ENCODE results near the gene ITPR2.
"Not testable (repeated sequence)": the region's sequence is repeated elsewhere in the genome, so short reads cannot be mapped to it uniquely, and the experiment has no call there.

Gene ITPR2

DNA sequence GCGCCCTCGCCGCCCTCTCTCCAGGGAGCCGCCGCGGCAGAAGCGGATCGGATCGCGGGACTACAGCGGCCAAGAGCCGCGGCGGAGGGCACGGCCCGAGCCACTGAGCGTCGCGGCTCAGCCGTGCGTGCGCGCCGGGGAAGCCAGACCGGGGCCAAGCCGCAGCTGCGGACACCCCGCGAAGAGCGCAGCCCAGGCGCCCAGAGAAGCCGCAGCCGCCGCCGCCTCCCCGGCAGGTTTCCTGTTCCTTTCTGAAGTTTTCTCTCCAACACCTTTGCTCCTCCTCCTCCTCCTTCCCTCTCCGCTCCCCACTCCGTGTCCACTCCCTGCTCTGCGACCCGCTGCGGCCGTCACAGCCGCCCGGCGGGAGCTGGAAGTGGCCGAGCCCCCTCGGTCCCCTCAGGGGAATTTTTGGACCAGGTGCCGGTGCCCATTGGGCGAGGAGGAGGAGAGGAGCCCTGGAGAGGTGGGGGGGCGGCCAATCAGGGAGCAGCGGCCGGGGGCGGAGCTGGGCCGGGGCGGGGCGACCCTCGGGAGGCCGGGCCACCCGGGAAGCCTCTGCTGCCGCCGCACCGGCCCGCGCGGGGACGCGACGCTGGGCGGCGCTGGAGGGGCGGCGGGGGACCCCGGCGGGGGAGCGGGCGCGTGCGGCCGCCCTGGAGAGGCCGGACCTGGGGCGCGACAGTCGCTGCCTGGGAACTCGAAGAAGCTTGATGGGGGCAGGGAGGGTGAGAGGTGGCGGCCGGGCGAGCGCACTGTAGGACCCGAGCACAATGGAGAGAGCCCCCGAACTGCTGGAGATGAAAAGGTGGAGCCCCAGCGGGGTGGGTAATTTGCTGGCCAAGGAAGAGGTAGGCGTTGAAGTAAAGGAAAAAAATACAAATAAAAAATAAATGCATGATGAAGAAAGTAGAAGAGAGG, at the start of gene ITPR2:
ITPR2 (minus strand) TSS at position 373 of the 921 bp plus-strand sequence. CDS start 413 bp downstream, outside the sequence.
- DNase-seq: peak; percentile 92

DNA sequence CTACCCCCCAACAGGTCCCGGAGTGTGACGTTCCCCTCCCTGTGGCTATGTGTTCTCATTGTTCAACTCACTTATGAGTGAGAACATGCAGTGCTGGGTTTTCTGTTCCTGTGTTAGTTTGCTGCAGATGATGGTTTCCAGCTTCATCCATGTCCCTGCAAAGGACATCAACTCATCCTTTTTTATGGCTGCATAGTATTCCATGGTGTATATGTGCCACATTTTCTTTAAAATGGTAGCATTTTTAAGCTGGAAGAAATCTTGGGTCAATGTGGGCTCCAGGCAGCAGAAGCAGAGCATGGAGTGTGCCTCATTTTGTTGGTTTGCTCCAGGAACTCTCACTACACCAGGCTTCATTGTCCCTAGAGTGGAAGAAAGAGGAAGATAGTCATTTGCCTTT, 47.6 kb upstream of the ITPR2 start:
- DNase-seq: no peak

DNA sequence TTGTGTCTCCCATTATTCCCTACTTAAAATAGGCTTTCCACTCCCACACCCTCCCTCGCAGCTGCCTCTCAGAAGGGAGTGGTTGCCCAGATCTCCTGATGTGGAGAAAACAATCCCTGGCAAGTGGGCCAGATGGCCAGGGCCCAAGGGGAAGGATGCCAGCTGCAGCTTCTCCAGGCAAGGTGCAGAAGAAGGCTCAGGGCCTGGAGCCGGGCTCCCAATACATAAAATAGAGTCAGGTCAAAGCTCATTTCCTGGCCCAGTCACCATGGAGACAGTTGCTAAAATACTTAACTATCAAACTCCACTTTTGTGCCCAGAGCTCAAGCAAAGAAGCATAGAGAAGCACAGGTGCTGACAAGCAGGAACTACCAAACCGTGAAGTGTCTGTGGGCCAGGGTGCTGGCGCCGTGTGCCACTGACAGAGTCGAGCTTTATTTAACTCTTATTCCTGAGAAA, 45.7 kb upstream of the ITPR2 start:
- DNase-seq: no peak

DNA sequence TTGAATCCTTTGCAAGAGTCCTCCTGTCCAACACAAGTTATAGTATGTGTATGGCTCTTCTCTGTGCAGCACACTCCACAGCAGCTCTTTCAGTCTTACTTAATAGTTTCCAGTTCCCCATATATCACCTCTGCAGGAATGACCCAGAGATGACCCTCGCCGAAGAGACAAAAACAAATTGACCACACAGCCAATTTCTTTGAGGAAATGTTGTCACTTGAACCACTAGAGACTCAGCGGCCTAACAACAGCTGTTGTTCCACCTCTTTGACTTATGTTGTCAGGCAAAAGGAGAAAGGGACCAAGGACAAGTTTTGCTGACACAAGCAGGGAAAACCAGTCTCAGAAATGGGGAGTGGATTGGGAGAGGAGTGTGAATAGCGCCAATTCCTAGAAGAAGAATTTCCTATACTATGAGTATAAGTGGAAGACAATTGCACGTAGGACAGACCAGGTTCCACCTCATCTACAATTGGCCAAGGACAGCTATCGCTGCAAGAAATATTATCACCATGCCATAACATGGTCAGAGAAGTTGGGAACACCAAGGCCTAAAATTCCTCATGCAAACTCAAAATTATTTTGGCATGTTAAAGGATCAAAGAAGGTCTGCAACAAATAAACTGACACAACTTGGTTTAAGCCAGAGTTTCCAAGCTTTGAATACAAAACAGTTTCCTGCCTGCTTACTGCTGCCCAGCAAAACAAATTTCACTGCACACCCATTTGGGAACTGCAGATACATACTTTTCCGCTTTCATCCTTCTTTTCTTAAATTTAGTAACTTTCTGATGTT, 41.7 kb upstream of the ITPR2 start:
- no peak for DNase-seq

DNA sequence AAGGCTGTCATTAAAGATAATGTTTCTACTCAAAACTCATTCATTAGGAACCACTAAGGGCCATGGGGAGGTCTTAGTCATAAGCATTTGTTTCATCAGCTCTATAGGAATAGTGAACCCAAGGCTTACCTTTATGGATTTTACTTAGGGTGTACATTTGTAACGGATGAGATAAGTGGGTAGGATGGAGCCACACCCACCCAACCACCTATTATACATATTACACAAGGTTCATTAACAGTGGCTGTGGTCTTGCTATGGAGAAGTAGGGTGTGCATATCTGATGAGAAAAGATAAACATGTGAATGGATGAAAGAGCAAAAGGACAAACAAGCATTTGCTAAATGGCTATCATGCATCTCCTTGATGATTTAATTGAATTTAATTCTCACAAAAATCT, 39.6 kb upstream of the ITPR2 start:
- no peak for DNase-seq

DNA sequence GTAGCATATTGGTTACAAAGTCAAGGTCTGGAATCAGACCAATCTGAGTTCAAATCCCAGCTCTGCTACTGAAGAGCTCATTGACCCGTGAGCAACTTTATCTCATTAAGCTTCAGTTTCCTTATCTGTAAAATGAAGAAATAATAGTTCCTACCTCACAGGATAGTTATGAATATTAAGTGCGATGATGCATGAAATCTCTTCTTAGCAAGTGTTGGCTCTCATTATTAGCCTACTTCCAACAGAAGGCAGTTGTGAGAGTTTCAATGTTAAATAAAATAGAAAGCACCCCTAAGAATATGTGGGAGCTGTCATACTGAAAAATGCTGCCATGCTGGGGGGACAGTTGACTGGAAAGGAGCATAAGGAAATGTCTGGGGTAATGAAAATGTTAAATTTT, 39.0 kb upstream of the ITPR2 start:
- DNase-seq: no peak

DNA sequence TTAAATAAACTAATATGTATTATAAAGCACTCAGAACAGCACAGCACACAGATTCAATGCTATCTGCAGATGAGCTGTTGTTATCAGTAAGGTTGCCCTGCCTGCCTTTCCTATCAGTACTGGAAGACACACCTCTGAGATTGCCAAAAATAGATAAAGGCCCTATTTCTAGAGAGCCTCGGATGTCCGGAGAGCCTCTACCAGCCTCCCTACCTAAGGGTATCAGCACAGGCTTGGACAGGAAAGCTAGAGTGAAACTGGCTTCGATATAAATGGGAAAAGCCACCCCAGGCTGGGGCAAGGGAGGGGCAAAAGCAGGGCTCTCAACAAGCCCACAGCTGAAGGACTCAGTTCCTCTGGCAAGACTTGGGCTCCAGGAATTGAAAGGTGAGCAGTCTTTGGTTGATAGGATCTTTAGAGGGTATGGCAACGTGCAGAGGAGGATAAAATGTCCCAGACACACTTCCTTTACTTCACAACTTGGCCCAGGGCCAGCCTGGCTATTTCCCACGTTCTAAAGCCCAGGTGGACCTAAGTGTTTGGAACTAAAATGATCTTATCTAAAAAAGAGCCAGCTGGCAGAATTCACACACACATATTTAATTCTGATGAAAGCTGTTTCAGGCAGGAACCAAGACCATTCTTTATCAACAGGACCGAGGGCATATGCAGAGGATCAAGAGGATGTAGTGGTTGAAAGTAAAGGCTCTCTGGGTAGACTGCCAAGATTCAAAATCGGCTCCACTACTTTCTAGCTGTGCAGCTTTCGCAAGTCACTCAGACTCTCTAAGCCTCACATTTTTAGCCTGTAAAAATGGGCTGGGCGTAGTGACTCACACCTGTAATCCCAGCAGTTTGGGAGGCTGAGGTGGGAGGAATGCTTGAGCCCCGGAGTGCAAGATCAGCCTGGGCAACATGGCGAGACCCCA, 37.8 kb upstream of the ITPR2 start:
- DNase-seq: no peak

DNA sequence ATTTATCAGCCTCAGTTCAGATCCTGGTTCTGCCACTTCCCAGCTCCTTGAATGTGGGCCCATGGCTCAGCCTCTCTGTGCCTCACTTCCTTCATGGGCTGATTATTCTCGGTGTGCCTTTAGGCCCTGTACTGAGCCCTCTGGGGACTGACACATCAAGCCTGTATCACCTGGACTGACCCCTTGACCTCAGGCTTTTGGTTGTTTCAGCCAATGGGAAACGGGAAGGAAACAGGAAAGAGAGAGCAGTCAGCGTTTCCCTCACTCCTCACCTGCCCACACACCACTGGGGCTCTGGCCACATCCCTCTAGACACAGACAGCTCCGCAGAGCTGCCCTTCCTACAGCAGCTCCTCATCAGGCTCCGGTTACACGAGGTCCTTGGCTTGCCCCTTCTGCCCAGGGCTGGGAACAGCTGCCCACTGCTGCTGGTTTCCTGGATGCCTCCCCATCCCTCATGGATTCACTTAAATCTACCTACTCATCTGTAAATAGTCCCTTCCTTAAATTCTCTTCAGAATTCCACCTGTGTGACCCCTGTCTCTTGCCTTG, 37.0 kb upstream of the ITPR2 start:
- DNase-seq: no peak

DNA sequence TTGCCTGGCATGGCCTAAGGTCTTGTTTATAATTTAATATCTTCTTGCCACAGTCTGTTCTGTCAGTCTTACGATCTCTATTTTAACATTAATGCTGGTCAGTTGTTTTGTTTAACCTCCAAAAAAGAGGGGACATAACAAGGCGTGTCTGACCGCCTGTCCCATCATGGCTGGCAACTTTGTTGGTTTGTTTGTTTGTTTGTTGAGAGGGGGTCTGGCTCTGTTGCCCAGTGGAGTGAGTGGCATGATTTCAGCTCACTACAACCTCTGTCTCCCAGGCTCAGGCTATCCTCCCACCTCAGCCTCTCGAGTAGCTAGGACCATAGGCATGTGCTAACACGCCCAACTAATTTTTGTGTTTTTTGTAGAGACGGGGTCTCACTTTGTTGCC, 36.1 kb upstream of the ITPR2 start:
- DNase-seq: no peak

DNA sequence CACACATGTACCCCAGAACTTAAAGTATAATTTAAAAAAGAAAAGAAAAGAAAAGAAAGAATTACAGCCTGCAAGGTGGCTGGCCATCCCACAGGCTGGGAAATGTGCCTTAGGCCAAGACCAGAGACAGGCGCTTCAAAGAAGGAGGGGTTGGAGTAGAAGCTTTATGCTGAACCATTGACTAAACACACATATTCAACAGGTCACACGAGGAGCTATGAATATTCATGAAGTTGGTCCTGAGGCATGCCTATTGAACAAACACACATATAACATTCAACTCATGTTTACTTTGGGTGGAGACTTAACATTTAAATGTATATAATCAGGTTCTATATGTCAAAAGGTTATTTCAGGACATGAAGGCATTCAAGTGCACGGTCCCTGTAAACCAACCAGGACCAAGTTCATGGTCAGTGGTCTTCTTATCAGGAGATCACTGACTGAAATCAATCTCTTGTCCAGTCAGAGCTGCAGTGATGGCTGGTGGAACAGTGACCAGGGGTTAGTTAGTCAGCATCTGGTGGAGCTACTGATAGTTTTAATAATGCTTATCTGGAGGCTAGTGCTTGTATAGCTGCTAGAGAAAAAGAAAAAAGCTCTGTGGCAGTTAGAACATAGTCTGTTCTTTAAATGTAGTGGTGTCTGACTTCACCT, 35.6 kb upstream of the ITPR2 start:
- DNase-seq: no peak

DNA sequence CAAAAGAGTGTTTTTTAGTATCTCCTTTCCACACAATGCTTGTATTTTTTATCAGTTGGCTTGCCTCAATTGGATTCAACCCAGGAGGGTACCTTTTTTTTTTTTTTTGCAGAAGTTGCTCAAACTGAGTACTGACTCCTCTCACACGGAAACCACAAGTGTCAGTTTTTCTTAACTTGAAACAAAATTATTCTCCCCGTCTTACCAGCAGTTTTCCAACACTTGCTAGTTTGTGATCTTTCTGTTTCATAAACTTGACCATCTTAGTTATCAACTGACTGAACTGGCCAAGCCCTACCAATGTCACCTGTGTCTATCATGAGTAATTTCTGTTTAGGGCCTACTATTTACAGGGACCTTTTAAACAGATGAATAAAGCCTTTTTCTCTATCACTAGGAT, 34.1 kb upstream of the ITPR2 start:
- no peak for DNase-seq

DNA sequence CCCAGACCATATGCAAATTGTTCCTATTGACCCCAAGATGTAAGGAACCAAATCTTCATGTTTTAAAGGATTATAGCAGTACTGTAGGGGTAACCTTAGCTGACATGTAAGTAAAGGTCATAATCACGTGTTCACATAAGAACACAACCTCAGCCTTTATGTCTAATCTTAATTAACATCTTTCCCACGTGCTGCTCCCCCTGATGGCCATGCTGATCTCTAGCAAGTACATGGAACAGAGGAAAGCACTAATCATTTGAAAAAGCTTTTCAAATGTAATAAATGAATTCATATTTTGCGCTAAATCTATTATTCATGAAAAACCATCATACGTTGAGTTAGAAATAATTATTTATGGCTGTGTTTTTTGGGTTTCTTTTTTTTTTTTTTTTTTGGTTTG, 30.5 kb upstream of the ITPR2 start:
- no peak for DNase-seq

DNA sequence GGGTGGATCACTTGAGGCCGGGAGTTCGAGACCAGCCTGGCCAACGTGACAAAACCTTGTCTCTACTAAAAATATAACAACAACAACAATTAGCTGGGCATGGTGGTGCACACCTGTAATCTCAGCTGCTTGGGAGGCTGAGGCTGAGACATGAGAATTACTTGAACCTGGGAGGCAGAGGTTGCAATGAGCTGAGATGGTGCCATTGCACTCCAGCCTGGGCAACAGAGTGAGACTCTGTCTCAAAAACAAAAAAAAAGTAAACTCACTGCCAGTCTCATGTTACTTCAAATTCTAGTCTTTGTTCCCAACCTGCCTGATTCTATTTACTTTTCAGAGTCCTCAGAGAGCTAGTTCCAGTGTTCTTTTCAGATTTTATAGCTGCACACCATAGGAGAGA, 29.8 kb upstream of the ITPR2 start:
- DNase-seq: not testable (repeated sequence)

DNA sequence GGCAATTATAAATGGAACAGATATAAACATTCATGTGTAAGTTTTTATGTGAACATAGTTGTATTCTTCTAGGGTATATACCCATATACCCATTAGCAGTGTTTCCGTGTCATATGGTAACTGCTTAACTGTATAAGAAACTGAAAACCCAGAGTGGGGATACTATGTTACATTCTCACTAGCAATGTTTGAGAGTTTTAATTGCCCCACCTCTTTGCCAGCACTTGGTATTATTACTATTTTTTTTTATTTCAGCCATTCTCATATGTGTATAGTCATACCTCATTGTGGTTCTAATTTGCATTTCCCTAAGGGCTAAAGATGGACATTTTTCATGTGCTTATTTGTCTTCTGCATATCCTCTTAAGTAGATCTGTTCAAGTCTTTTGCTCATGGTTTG, 28.7 kb upstream of the ITPR2 start:
- DNase-seq: no peak

DNA sequence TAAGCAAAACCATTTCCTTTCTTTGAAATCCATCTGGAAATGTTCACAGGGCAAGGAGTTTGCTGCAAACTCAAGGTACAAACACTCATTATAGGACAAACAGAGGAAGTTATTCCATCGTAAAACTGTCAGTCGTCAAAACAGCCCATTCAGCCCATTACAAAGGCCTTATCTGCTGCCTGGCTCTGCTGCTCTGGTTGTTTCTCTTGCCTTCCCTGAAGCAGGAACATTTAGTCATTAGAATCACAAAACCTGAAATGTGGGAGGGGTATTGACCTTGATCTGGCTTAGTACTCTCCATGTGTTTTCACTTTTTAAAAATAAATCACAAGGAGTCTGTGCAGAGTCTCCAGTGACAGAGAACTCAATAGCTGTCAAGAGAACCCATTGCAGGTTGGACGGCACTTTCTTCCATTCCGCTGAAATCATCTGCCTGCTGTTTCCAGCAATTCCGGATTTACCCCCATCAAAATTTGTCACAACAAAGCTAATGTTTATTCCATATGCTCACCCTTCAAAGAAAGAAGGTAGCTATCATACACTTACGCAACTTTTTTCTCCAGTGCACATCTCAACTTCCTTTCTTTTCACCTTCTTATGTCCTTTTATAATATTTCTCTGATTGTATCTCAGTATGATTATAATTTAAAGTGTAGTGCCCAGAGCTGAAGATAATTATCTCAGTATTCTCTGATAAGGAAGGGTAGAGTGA, 24.6 kb upstream of the ITPR2 start:
- DNase-seq: no peak

DNA sequence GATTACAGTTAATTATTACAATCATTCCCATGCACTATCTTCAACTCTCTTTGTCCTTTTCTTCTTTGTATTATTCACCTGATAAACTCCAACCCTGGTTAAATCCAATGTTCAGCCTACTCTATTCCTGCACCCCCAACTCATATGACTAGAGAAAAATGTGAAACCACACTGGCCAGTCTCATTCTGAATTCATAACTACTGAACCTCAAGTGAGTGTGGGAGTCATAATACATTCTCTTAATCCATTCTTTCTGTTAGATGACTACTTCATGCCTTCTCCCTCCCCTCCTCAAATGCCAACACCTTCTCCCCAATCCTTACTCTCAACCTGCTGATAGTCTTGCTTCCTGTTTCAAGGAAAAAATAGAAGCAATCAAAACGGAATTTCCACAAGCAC, 22.3 kb upstream of the ITPR2 start:
- no peak for DNase-seq

DNA sequence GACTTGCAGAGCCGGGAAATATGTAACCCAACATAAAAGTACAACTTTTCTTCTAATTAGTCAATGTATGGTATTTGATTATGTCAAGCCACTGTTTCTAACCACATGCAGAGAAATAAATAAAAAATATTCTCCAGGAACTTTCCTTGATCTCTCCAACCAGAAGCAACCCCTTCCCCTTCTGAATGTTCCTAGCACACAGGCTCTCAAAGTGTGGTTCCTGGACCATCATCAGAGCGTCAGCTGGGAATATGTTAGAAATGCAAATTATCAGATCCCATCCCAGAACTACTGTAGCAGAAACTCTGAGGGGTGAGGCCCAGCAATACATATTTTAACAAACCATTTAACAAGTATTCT, 21.0 kb upstream of the ITPR2 start:
- no peak for DNase-seq

DNA sequence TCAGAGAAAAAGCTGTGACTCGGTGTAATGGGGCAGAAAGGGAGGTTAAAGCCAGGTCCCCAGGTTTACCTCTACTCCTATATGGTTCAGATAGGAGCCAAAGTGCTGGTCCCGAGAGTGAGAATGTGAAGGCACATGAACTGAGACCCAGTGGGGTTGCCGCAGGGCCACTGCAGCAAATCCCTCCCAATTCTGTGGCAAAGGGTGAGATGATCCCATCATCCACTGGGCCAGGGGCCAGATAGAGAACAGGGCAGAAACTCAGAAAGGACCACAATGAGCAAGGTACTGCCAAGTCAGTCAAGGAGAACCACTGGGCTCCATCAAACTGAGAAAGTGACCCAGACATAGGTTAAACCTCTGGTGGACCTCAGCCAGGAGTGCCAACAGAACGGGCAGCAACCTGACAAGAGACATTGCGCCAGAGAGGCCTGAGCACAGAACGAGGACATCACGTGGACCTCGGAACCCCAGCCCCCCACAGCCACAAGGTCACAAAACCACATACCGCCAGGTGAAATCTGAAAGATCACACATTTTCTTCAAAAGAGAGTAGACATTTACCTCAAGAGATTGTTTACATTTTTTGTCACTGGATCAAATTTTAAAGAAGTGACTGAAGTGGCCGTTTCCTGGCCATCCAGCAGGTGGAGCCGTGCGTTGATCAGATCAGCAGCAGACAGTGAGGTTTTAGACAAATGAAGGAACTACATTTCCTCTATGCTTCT, 20.5 kb upstream of the ITPR2 start:
- peak; percentile 72 for DNase-seq

DNA sequence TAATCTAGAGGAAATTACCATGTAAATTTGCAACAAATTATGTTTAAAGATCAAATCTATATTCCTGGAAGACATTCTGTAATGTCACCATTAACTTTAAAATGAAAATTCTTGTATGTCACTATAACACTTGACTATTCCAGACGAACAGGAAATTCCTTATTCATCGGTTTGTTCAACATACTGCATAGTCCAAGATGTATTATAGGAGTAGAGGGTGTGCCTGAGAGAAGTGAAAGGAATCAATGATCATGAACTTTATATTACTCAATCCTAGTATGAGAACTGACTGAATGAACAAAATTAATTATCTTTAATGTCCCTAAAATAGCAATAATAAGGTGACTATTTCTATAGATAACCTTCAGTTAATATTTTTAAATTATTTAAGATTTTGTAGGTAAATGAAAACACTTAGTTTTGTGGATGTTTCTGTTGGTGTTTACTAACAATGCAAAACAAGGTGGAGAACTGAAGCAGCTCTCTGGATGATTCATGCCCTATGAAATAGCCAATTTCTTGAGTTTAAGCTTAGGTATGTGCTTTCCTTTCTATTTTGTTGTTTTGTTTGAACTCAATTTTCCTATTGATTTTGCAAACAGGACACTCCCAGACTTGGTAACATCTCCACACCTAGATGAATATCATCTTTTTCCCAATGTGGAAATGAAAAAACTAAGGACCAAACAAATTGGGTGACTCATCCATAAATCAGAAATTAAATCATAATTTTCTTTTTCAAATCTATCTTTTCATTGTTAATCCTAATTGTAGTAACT, 18.2 kb upstream of the ITPR2 start:
- no peak for DNase-seq

All from activated naive CD4-positive, alpha-beta T cell treated with Interleukin-2 at 50 U/mL for 16 hours (primary cell).